Trophoblast cell (in vitro differentiated cells and primary cell): ENCODE measurements around the gene EFCAB11.
A peak's percentile ranks its signal among the peaks of the same experiment; 100 is the strongest.

Experiments used
- DNase-seq, 2 donors: peaks; one replicate each; pipeline ENCODE4 v3.0.0-alpha.2; 2016
- H2AFZ ChIP-seq: 2 replicates; pipeline ENCODE4 v1.6.1; 2013; ENCODE audit warnings: low read length, moderate library complexity, mild to moderate bottlenecking; ENCODE audit not compliant: insufficient read depth, poor library complexity
- H2AK5ac ChIP-seq: 2 replicates; pipeline ENCODE4 v1.6.1; 2013; ENCODE audit warnings: mild to moderate bottlenecking, low read length
- H2BK120ac ChIP-seq: 2 replicates; pipeline ENCODE4 v1.6.1; 2013; ENCODE audit warnings: low read length, mild to moderate bottlenecking, moderate library complexity; ENCODE audit not compliant: insufficient read depth, poor library complexity
- H2BK12ac ChIP-seq: 2 replicates; pipeline ENCODE4 v1.6.1; 2013; ENCODE audit warnings: mild to moderate bottlenecking, low read length, moderate library complexity
- H2BK5ac ChIP-seq: 2 replicates; pipeline ENCODE4 v1.6.1; 2013; ENCODE audit warnings: low read length, low read depth, moderate library complexity, mild to moderate bottlenecking; ENCODE audit not compliant: poor library complexity
- H3K14ac ChIP-seq: 2 replicates; pipeline ENCODE4 v1.6.1; 2013; ENCODE audit warnings: mild to moderate bottlenecking, low read length
- H3K18ac ChIP-seq: 2 replicates; pipeline ENCODE4 v1.6.1; 2013; ENCODE audit warnings: mild to moderate bottlenecking, low read length
- H3K23ac ChIP-seq: 2 replicates; pipeline ENCODE4 v1.6.1; 2013; ENCODE audit warnings: low read length
- H3K27ac ChIP-seq: 2 replicates; pipeline ENCODE4 v1.5.1; 2013; ENCODE audit warnings: low read depth, mild to moderate bottlenecking, inconsistent platforms, low read length, moderate library complexity
- H3K27me3 ChIP-seq: 2 replicates; pipeline ENCODE4 v1.6.1; 2013; ENCODE audit warnings: inconsistent platforms, mild to moderate bottlenecking, low read length, moderate library complexity; ENCODE audit not compliant: insufficient read depth
- H3K36me3 ChIP-seq, 2 experiments: 1 replicate in 1 of 2; 2 replicates in 1 of 2; pipeline ENCODE4 v1.6.1; 2013; ENCODE audit warnings: low read length in 2 of 2, mild to moderate bottlenecking in 2 of 2, moderate library complexity in 1 of 2; ENCODE audit not compliant: insufficient read depth in 2 of 2, control insufficient read depth in 1 of 2
- H3K4ac ChIP-seq: 2 replicates; pipeline ENCODE4 v1.6.1; 2013; ENCODE audit warnings: low read depth, mild to moderate bottlenecking, low read length, moderate library complexity
- H3K4me1 ChIP-seq, 2 experiments: 1 replicate in 1 of 2; 2 replicates in 1 of 2; pipeline ENCODE4 v1.6.1; 2013; ENCODE audit warnings: low read length in 2 of 2, mild to moderate bottlenecking in 2 of 2, moderate library complexity in 1 of 2; ENCODE audit not compliant: insufficient read depth in 2 of 2, control insufficient read depth in 1 of 2
- H3K4me2 ChIP-seq: 2 replicates; pipeline ENCODE4 v1.6.1; 2013; ENCODE audit warnings: inconsistent platforms, mild to moderate bottlenecking, low read length, moderate library complexity
- H3K4me3 ChIP-seq: 2 replicates; pipeline ENCODE4 v1.5.1; 2013; ENCODE audit warnings: mild to moderate bottlenecking, low read depth, low read length, inconsistent platforms
- H3K79me1 ChIP-seq: one replicate; pipeline ENCODE4 v1.6.1; 2013; ENCODE audit warnings: low read length
- H3K79me2 ChIP-seq: 2 replicates; pipeline ENCODE4 v1.6.1; 2013; ENCODE audit warnings: low read length, mild to moderate bottlenecking; ENCODE audit not compliant: control insufficient read depth, insufficient read depth, poor library complexity
- H3K9ac ChIP-seq: 2 replicates; pipeline ENCODE4 v1.6.1; 2013; ENCODE audit warnings: mild to moderate bottlenecking, low read length
- H3K9me3 ChIP-seq: 2 replicates; pipeline ENCODE4 v1.6.1; 2013; ENCODE audit warnings: low read depth, mild to moderate bottlenecking, control low read depth, inconsistent platforms, low read length; ENCODE audit not compliant: insufficient read depth
- H4K12ac ChIP-seq: 2 replicates; pipeline ENCODE4 v1.6.1; 2013; ENCODE audit warnings: low read depth, mild to moderate bottlenecking, low read length, moderate library complexity
- H4K8ac ChIP-seq: 2 replicates; pipeline ENCODE4 v1.6.1; 2013; ENCODE audit warnings: low read depth, mild to moderate bottlenecking, low read length, moderate library complexity
- H4K91ac ChIP-seq: one replicate; pipeline ENCODE4 v1.6.1; 2013; ENCODE audit warnings: low read depth, mild to moderate bottlenecking, low read length, moderate library complexity
- WGBS: extraction: QIAGEN DNeasy Blood & Tissue Kit; methylation state at CpG from one replicate; pipeline ENCODE4 v1.1.7; 2013; ENCODE audit warnings: missing lambda C conversion rate; ENCODE audit not compliant: insufficient read length, insufficient coverage; ENCODE audit errors: extremely low coverage; 5-methylcytosine and 5-hydroxymethylcytosine counted together

EFCAB11 gene

GRCh38 chr14:89814126-89814525 is 140.4 kb downstream of the EFCAB11 start:
- Histone ChIP-seq H3K4me1 (peaks cover 2 to 12% of the 10 kb centered on the region in 2 experiments), H2AK5ac (no peak overlapping the region), H3K9me3 (no peaks in the 10 kb centered on the region), H2BK12ac (peak overlapping the region; percentile 25), H3K27me3 (no peaks in the 10 kb centered on the region), H3K79me2 (peaks cover 2% of the 10 kb centered on the region), H4K8ac (peak overlapping the region; percentile 73), H4K12ac (peak overlapping the region; percentile 34), H3K27ac (peak overlapping the region; percentile 97), H3K9ac (peak overlapping the region; percentile 77), H3K18ac (peak overlapping the region; percentile 63), H4K91ac (peak overlapping the region; percentile 89), H2AFZ (peak overlapping the region; percentile 3), H3K36me3 (no peaks in the 10 kb centered on the region), H3K4ac (peak overlapping the region; percentile 60), H3K4me2 (peak overlapping the region; percentile 35), H3K23ac (no peak overlapping the region), H3K4me3 (no peak overlapping the region), H2BK120ac (peak overlapping the region; percentile 96), H3K14ac (peak overlapping the region; percentile 78), H3K79me1 (peaks cover 24% of the 10 kb centered on the region), H2BK5ac (peak overlapping the region; percentile 94)
- WGBS: no CpG with 5 or more reads among the region's 11 CpGs
- DNase-seq: peak in 1 of 2 donors; percentile 55

GRCh38 chr14:89813617-89814031 is 140.9 kb downstream of the EFCAB11 start:
- no CpG with 5 or more reads among the region's 12 CpGs for WGBS
- Histone ChIP-seq H3K23ac (no peak overlapping the region), H3K79me1 (peaks cover 20% of the 10 kb centered on the region)

GRCh38 chr14:89811954-89812575 is 142.5 kb downstream of the EFCAB11 start:
- Histone ChIP-seq H2BK12ac (no peak overlapping the region), H2AFZ (no peak overlapping the region), H3K27ac (no peak overlapping the region), H2BK120ac (no peak overlapping the region), H3K4ac (no peak overlapping the region), H3K9ac (no peak overlapping the region), H4K12ac (no peak overlapping the region), H4K91ac (no peak overlapping the region), H3K4me2 (no peak overlapping the region), H3K4me3 (no peak overlapping the region), H3K4me1 (peaks cover 2 to 9% of the 10 kb centered on the region in 2 experiments), H3K9me3 (no peaks in the 10 kb centered on the region), H3K36me3 (no peaks in the 10 kb centered on the region), H4K8ac (no peak overlapping the region), H3K27me3 (no peaks in the 10 kb centered on the region), H3K23ac (no peak overlapping the region), H3K79me1 (peaks cover 17% of the 10 kb centered on the region), H2AK5ac (no peak overlapping the region), H2BK5ac (no peak overlapping the region), H3K79me2 (peaks cover 2% of the 10 kb centered on the region), H3K18ac (no peak overlapping the region), H3K14ac (no peak overlapping the region)
- WGBS: no CpG with 5 or more reads among the region's 5 CpGs
- DNase-seq: no peak

More at GRCh38 chr14:89813617-89814031, 140.9 kb downstream of the EFCAB11 start:
- Histone ChIP-seq H4K8ac (no peak overlapping the region), H3K36me3 (no peaks in the 10 kb centered on the region), H2BK12ac (no peak overlapping the region), H3K79me2 (peaks cover 2% of the 10 kb centered on the region), H3K14ac (no peak overlapping the region), H3K18ac (no peak overlapping the region), H3K27me3 (no peaks in the 10 kb centered on the region), H4K91ac (no peak overlapping the region), H3K4me2 (peak overlapping the region; percentile 51), H2BK5ac (peak overlapping the region; percentile 49), H3K9ac (no peak overlapping the region), H3K4ac (no peak overlapping the region), H2BK120ac (no peak overlapping the region), H2AFZ (no peak overlapping the region), H3K9me3 (no peaks in the 10 kb centered on the region), H4K12ac (no peak overlapping the region), H3K4me3 (no peak overlapping the region), H2AK5ac (no peak overlapping the region), H3K4me1 (peaks cover 2 to 9% of the 10 kb centered on the region in 2 experiments), H3K27ac (peak overlapping the region; percentile 97)
- peak; percentile 92 to 96 for DNase-seq

GRCh38 chr14:89810101-89810500 is 144.4 kb downstream of the EFCAB11 start:
- no peak overlapping the region for H3K4me3 ChIP-seq
- no peaks in the 10 kb centered on the region for H3K36me3 ChIP-seq
- no peak overlapping the region for H4K91ac ChIP-seq
- no peak for DNase-seq
- no peak overlapping the region for H4K12ac ChIP-seq
- no peak overlapping the region for H2BK120ac ChIP-seq
- H3K79me2 ChIP-seq: peaks cover 2% of the 10 kb centered on the region
- H3K18ac ChIP-seq: no peak overlapping the region
- no peak overlapping the region for H4K8ac ChIP-seq
- no peaks in the 10 kb centered on the region for H3K9me3 ChIP-seq
- no peak overlapping the region for H3K4me2 ChIP-seq
- no peak overlapping the region for H3K27ac ChIP-seq
- H3K14ac ChIP-seq: no peak overlapping the region
- no peak overlapping the region for H2AK5ac ChIP-seq
- H2BK5ac ChIP-seq: no peak overlapping the region
- WGBS: no CpG with 5 or more reads among the region's 5 CpGs
- H3K9ac ChIP-seq: no peak overlapping the region
- no peak overlapping the region for H2AFZ ChIP-seq
- H3K4me1 ChIP-seq: peaks cover 3 to 9% of the 10 kb centered on the region in 2 experiments
- H3K23ac ChIP-seq: no peak overlapping the region
- no peak overlapping the region for H2BK12ac ChIP-seq
- H3K27me3 ChIP-seq: no peaks in the 10 kb centered on the region
- H3K79me1 ChIP-seq: peaks cover 16% of the 10 kb centered on the region
- H3K4ac ChIP-seq: no peak overlapping the region
